SK-N-SH (cell line): ENCODE data around the gene PROSER1. TPM values are rescaled to one million over a fixed set of nuclear protein-coding genes. Genes with fewer than 3 reads are reported as not detected.

Source experiments
- CTCF ChIA-PET: fragments of 300-600, 350-600 bp; formaldehyde crosslinking; extraction: SDS; loops from one replicate; lab custom pipeline; 2021; lab: Yijun Ruan, JAX
- POLR2A ChIA-PET: fragments of 350-600 bp; sonication (Branson Sonifier 250); formaldehyde crosslinking; extraction: SDS; loops from one replicate; lab custom pipeline; 2020; ENCODE audit warnings: antibody characterized with exemption, inconsistent platforms; lab: Yijun Ruan, JAX
- DNase-seq: peaks from one replicate; pipeline ENCODE4 v3.0.0; 2012
- H2AFZ ChIP-seq: fragments of 200-600 bp; sonication (generic); 2 replicates; pipeline ENCODE4 v1.8.1; 2016; ENCODE audit warnings: antibody characterized with exemption, mild to moderate bottlenecking, low read depth
- H3F3A ChIP-seq: fragments of 200-600 bp; sonication (generic); replicated peaks from 2 replicates; pipeline ENCODE3; 2016; ENCODE audit warnings: antibody characterized with exemption, mild to moderate bottlenecking; ENCODE audit not compliant: insufficient read depth
- H3K27ac ChIP-seq, 2 experiments: fragments of 200-500 bp in 1 of 2; fragments of 200-600 bp in 1 of 2; sonication (Bioruptor generic) in 1 of 2; sonication (generic), shearing (Covaris generic) in 1 of 2; 2 replicates each; pipeline versions ENCODE4 v1.5.1 to v1.6.1; 2014 to 2016; ENCODE audit warnings: low read depth in 2 of 2, inconsistent platforms in 1 of 2, low read length in 1 of 2, mild to moderate bottlenecking in 1 of 2, mixed read lengths in 1 of 2
- H3K27me3 ChIP-seq: fragments of 200-600 bp; sonication (generic), shearing (Covaris generic); 2 replicates; pipeline ENCODE4 v1.6.1; 2016; ENCODE audit warnings: mixed run types; ENCODE audit not compliant: insufficient read depth
- H3K36me3 ChIP-seq, 2 experiments: fragments of 200-500 bp in 1 of 2; fragments of 200-600 bp in 1 of 2; sonication (Bioruptor generic) in 1 of 2; sonication (generic) in 1 of 2; replicated peaks in 1 of 2; 2 replicates each; pipeline versions ENCODE3 to v1.5.1; 2014 to 2016; ENCODE audit warnings: low read length in 1 of 2, mild to moderate bottlenecking in 1 of 2; ENCODE audit not compliant: insufficient read depth in 2 of 2, control insufficient read depth in 1 of 2
- H3K4me1 ChIP-seq, 2 experiments: fragments of 200-500 bp in 1 of 2; fragments of 200-600 bp in 1 of 2; sonication (Bioruptor generic) in 1 of 2; sonication (generic), shearing (Covaris generic) in 1 of 2; 2 replicates each; pipeline versions ENCODE4 v1.5.1 to v1.6.1; 2014 to 2016; ENCODE audit warnings: low read depth in 1 of 2, low read length in 1 of 2, mixed run types in 1 of 2; ENCODE audit not compliant: insufficient read depth in 2 of 2, control insufficient read depth in 1 of 2
- H3K4me2 ChIP-seq: fragments of 200-600 bp; sonication (generic), shearing (Covaris generic); 2 replicates; pipeline ENCODE4 v1.6.1; 2017; ENCODE audit warnings: mixed run types
- H3K4me3 ChIP-seq, 2 experiments: fragments of 200-500 bp in 1 of 2; fragments of 200-600 bp in 1 of 2; sonication (Bioruptor generic) in 1 of 2; sonication (generic), shearing (Covaris generic) in 1 of 2; 2 replicates each; pipeline versions ENCODE4 v1.5.1 to v1.8.1; 2014 to 2016; ENCODE audit warnings: low read depth in 2 of 2, inconsistent platforms in 1 of 2, low read length in 1 of 2, mild to moderate bottlenecking in 1 of 2, mixed read lengths in 1 of 2, moderate library complexity in 1 of 2
- H3K79me2 ChIP-seq: fragments of 200-600 bp; sonication (generic); 2 replicates; pipeline ENCODE4 v1.8.1; 2017; ENCODE audit warnings: mild to moderate bottlenecking; ENCODE audit not compliant: insufficient read depth
- H3K9ac ChIP-seq: fragments of 200-600 bp; sonication (generic); 2 replicates; pipeline ENCODE4 v1.6.1; 2017; ENCODE audit warnings: mixed run types
- H3K9me2 ChIP-seq: fragments of 200-600 bp; sonication (generic); 2 replicates; pipeline ENCODE4 v1.6.1; 2017; ENCODE audit warnings: mixed run types
- H3K9me3 ChIP-seq: fragments of 200-600 bp; sonication (generic); 2 replicates; pipeline ENCODE4 v1.6.1; 2017; ENCODE audit warnings: mixed run types, mild to moderate bottlenecking, moderate library complexity
- H4K20me1 ChIP-seq: fragments of 200-600 bp; sonication (generic); 2 replicates; pipeline ENCODE4 v1.6.1; 2017; ENCODE audit warnings: mild to moderate bottlenecking, mixed run types; ENCODE audit not compliant: insufficient read depth
- CTCF ChIP-seq: fragments of 200-600 bp; sonication (generic); IDR thresholded peaks from 2 replicates; pipeline ENCODE4 v1.6.1; 2017; ENCODE audit warnings: antibody characterized with exemption, mild to moderate bottlenecking, moderate library complexity
- FOSL2 ChIP-seq: IDR thresholded peaks from 2 replicates; pipeline ENCODE4 v1.4.0; 2012; ENCODE audit warnings: low read depth, mild to moderate bottlenecking, moderate library complexity, borderline replicate concordance
- FOXJ3 ChIP-seq: sonication (generic); formaldehyde crosslinking; IDR thresholded peaks from 2 replicates; pipeline ENCODE4 v1.5.1; 2020; ENCODE audit warnings: mild to moderate bottlenecking, missing genetic modification reagents
- FOXM1 ChIP-seq: IDR thresholded peaks from 2 replicates; pipeline ENCODE4 v1.4.0; 2012; ENCODE audit warnings: low read depth, mild to moderate bottlenecking
- IRF3 ChIP-seq: fragments of 150-350 bp; IDR thresholded peaks from 2 replicates; pipeline ENCODE4 v1.6.1; 2016; ENCODE audit warnings: mild to moderate bottlenecking, low read depth, low read length
- MAX ChIP-seq: IDR thresholded peaks from 2 replicates; pipeline ENCODE4 v1.4.0; 2012; ENCODE audit warnings: low read depth
- MXI1 ChIP-seq: IDR thresholded peaks from 2 replicates; pipeline ENCODE4 v1.6.1; 2012; ENCODE audit warnings: mild to moderate bottlenecking, low read depth, low read length, improper control_type of control experiment
- NFIC ChIP-seq: IDR thresholded peaks from 2 replicates; pipeline ENCODE4 v1.4.0; 2012; ENCODE audit warnings: borderline replicate concordance
- PBX3 ChIP-seq: IDR thresholded peaks from 2 replicates; pipeline ENCODE4; 2012
- RCOR1 ChIP-seq: fragments of 150-350 bp; IDR thresholded peaks from 2 replicates; pipeline ENCODE4 v1.6.1; 2017; ENCODE audit warnings: antibody characterized with exemption, low read length
- RFX5 ChIP-seq: IDR thresholded peaks from 2 replicates; pipeline ENCODE4 v1.6.1; 2012; ENCODE audit warnings: mild to moderate bottlenecking, improper control_type of control experiment, low read length
- RXRA ChIP-seq: IDR thresholded peaks from 2 replicates; pipeline ENCODE4 v1.4.0; 2012; ENCODE audit warnings: low read depth, mild to moderate bottlenecking, borderline replicate concordance
- SIN3A ChIP-seq: IDR thresholded peaks from 2 replicates; pipeline ENCODE4 v1.6.1; 2012; ENCODE audit warnings: low read depth, mild to moderate bottlenecking, low read length, moderate library complexity, borderline replicate concordance
- SMC3 ChIP-seq: IDR thresholded peaks from 2 replicates; pipeline ENCODE4 v1.6.1; 2012; ENCODE audit warnings: low read depth, low read length, improper control_type of control experiment
- TAF1 ChIP-seq: IDR thresholded peaks from 2 replicates; pipeline ENCODE4 v1.6.1; 2012; ENCODE audit warnings: low read depth, mild to moderate bottlenecking, low read length, moderate library complexity, borderline replicate concordance
- TCF12 ChIP-seq: IDR thresholded peaks from 2 replicates; pipeline ENCODE4 v1.4.0; 2012
- USF1 ChIP-seq: IDR thresholded peaks from 2 replicates; pipeline ENCODE4 v1.4.0; 2012; ENCODE audit warnings: low read depth, borderline replicate concordance
- WGBS: methylation state at CpG from one replicate; pipeline ENCODE4 v1.1.6; 2017; ENCODE audit warnings: low lambda C conversion rate; 5-methylcytosine and 5-hydroxymethylcytosine counted together
- polyA plus RNA-seq, 3 experiments: library from polyadenylated mRNA; depleted of rRNA; stranded (reverse); fragments of >200 nt; gene quantifications; 2 replicates each; pipeline ENCODE4 v1.2.3, GENCODE V29; 2012

Gene PROSER1
- polyA plus RNA-seq, 1 of the 3 experiments (the other 2 are of a cell fraction): 14.8 TPM

- no peaks in the 10 kb centered on the region for H3K27me3 ChIP-seq
- TF ChIP-seq FOSL2 (no peak), RCOR1 (no peak), IRF3 (no peak), CTCF (no peak), PBX3 (no peak), FOXJ3 (CRISPR knock-in tag) (no peak), MXI1 (no peak), NFIC (no peak), SMC3 (no peak), FOXM1 (no peak), TAF1 (no peak), RXRA (no peak), RFX5 (no peak), MAX (no peak)
- TF ChIP-seq, all 33 proteins: peak for 0
- H3K79me2 ChIP-seq: no peaks in the 10 kb centered on the region
- no peaks in the 10 kb centered on the region for H4K20me1 ChIP-seq
- no peaks in the 10 kb centered on the region for H3K9me2 ChIP-seq
- peaks cover 1% of the 10 kb centered on the region for H3F3A ChIP-seq
- H3K9ac ChIP-seq: no peak overlapping the region
- H3K4me1 ChIP-seq: no peaks in the 10 kb centered on the region
- no peak overlapping the region for H3K4me2 ChIP-seq
- no peak overlapping the region for H3K27ac ChIP-seq
- no peak overlapping the region for H3K4me3 ChIP-seq
- H2AFZ ChIP-seq: no peak overlapping the region
- H3K36me3 ChIP-seq: peaks cover 58 to 95% of the 10 kb centered on the region in 2 experiments
- no peak for DNase-seq
- WGBS: 93% methylated on average over 5 of the region's 5 CpGs
- no peaks in the 10 kb centered on the region for H3K9me3 ChIP-seq
- POLR2A ChIA-PET: no interaction called here
- CTCF ChIA-PET: no interaction called here
Observed at GRCh38 chr13:39013462-39013861, 24.4 kb downstream of the PROSER1 start.

- Histone ChIP-seq H3K27ac (no peak overlapping the region), H4K20me1 (no peaks in the 10 kb centered on the region), H3K4me3 (no peak overlapping the region), H3K4me1 (no peaks in the 10 kb centered on the region), H3K9me2 (no peaks in the 10 kb centered on the region), H3K9me3 (no peaks in the 10 kb centered on the region), H3K9ac (no peak overlapping the region), H3K36me3 (peaks cover 58 to 92% of the 10 kb centered on the region in 2 experiments), H3K27me3 (no peaks in the 10 kb centered on the region), H3F3A (no peaks in the 10 kb centered on the region), H3K4me2 (no peak overlapping the region), H2AFZ (no peak overlapping the region), H3K79me2 (no peaks in the 10 kb centered on the region)
- DNase-seq: peak; percentile 19
- TF ChIP-seq USF1 (no peak), CTCF (0 out of 2 replicates have a peak, but pooled peaks have one; percentile 9), SIN3A (no peak), TCF12 (no peak), MXI1 (no peak)
- POLR2A ChIA-PET: no interaction called here
- 88% methylated on average over 7 of the region's 7 CpGs for WGBS
- CTCF ChIA-PET: no interaction called here
Observed at GRCh38 chr13:39012608-39013007, 25.3 kb downstream of the PROSER1 start.
